Left cardiac atrium (tissue), 4 donors: Measurements from ENCODE around the gene S1PR3. TPM values are rescaled to one million over a fixed set of nuclear protein-coding genes. Genes with fewer than 3 reads are reported as not detected.
A peak's percentile ranks its signal among the peaks of the same experiment; 100 is the strongest.

Experiments used
- ATAC-seq, 2 donors: fragments of 200-7000 bp; cut with Tn5 transposase; one replicate each; pipeline ENCODE4 v1.9.1; 2020; ENCODE audit warnings: mild to moderate bottlenecking in 2 of 2, moderate library complexity in 2 of 2
- DNase-seq: peaks from one replicate; pipeline ENCODE4 v3.0.0-alpha.2; 2020
- intact Hi-C, 2 donors: fragments of 100-400 bp; cut with DNase I; formaldehyde crosslinking; loops; one replicate each; pipeline versions ENCODE4 v1.14.1 to v1.15.1; 2022 to 2023
- total RNA-seq, 2 donors: library from RNA; stranded (reverse); fragmentation: NEBNext Ultra II Directional; extraction: Animal tissue kit (Norgen Biotek cat#: 25700); gene quantifications; one replicate each; pipeline ENCODE4 v1.2.1, GENCODE V29; 2021
- donor health status: DM: no; HTN: yes; CAD: no.
- donor health status: DM: no; HTN: yes; CAD: no; lungs with severe emphysema.
- donor health status: DM: yes; HTN: yes; CAD: no.
- donor health status: Dilated cardiomyopathy.

Gene S1PR3
- total RNA-seq, 2 donors from 2014 or later, result 24.4 to 25.3 TPM

DNA sequence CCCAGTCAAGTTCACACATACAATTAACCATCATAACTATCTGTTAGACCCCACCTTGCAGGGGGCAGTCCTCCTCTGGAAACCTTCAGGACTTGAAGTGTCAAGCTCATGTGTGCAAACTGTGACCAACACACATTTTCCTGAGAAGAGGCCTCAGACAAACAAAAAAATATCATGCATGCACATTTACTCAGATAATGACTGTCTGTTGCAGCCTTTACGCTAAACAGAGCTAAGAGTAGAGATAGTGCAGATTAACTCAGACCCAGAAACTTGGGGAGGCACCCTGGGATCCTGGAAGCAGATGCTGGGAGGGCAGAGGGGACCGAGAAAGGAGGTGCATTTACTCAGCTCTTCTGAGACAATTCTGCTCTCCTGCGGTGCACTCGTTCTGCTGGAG is 3.6 kb upstream of the S1PR3 start:
- ATAC-seq, result no peak
- intact Hi-C loops, result no loop called here
- DNase-seq, result no peak

DNA sequence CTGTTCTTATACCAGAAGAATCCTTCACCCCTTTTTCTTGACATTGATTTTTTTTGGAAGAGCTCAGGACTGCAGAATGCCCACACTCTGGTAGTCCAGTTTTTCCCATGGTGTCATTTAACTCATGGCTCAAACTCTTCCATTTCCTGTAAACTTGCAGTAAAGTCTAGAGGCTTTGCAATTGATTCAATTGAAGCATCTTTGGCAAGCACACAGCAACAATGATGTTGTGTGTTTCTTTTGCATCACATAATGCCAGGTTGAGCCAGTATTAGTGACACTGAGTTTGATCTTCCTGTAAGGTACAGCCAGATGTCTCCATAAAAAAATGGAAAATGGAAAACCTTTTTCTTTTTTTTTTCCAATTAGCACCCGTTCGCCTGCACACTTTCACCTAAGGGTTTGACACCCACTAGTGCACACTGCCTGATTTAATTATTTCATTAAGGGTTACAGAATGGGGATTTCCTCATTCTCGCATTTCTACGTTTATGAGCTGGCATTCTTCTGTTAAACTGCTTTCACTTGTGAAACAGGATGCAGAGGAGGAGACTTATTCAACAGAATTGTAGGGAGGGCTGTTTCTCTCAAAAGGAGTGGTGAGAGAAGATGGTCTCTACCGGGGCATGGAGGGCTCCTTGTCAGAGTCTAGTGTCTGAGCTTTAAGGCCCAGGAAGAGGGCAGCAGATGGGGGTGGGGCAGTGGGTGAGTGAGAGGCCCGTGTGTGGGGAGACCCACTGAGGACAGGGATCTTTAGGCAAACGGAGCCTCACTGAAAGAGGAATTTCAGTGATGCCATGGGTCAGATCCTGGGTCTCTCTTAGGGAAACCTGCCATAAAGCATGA is 2.2 kb upstream of the S1PR3 start:
- ATAC-seq (no peak), DNase-seq (no peak)
- intact Hi-C loops, result no loop called here

DNA sequence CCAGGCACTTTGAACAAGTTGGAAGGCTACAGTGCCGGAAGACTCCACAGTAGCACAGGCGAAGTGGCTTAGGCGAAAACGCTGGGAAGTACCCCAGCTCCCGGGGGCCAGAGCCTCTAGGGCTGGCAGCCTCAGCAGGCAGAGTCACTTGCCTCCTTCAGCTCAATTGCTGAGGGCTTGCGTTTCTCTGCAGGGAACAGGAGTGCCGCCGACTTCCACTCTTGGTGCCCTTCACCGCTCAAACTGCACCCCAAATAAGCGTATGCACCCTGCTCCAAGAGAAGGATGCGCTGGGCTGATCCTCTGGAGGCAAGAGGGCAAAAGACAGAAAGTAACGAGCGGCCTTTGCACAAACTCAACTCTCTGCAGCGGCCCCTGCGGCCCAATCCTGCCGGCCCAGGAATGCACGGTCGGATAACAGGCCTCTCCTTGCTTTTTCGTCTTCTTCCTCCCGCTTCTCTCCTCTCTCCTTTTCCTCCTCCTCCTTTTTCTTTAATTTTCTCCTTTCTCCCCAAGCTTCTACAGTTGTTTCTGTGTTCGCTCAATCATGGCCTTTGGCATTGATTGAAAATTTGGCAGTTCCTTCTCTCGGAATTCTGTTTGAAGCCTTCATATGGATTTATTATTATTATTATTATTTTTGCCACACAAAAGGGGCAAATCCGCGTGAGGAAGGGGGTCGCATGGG is 1.1 kb upstream of the S1PR3 start:
- no peak for DNase-seq
- ATAC-seq, result no peak
- intact Hi-C loops, result loop anchor here (5.0 to 10.0 kb wide), 4 partner anchors 38 to 208 kb away; no protein-coding TSS in a partner anchor

DNA sequence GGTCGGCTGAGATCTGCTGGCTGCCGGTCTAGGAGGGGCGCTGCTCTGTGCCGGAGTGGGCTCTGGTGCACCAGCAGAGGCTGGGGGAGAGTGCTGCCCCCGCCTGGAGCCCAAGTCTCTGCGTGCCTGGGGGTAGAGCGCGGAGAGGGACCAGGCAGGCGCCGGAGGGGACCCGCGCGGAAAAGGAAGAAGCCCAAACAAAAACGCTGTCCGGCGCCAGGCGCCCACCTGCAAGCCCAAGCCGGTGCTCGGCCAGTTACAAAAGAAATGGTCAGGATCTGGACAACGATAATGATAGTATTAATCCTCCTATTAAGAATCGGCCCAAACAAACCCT is 571 bp upstream of the S1PR3 start:
- intact Hi-C loops, result loop anchor here (5.0 to 10.0 kb wide), 4 partner anchors 38 to 208 kb away; no protein-coding TSS in a partner anchor
- peak; percentile 29 for DNase-seq

DNA sequence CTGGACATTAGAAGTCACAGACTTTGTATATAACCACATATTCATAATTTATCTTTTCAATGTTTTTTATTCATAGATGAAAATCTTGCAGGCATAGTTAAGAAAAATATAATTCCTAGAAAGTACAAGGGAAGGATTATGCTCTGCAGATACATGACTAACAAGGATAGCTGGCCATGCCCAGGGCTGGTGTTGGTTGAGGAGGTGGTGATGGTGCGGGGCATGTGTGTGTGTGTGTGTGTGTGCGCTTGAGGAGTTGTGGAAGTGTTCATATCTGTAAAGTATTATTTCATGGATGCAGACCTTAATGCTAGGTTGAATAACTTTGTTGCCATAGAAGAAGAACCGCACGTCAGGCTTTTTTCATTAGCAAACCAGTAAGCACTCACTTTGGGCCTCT is 1.3 kb downstream of the S1PR3 start:
- peak in 1 of 2 donors; percentile 10 for ATAC-seq
- DNase-seq, result peak; percentile 38
- intact Hi-C loops, result loop anchor here (5.0 to 10.0 kb wide), 4 partner anchors 40 to 210 kb away; no protein-coding TSS in a partner anchor

More for the DNA sequence above, 571 bp upstream of the S1PR3 start:
- peak; percentile 32 to 39 for ATAC-seq

DNA sequence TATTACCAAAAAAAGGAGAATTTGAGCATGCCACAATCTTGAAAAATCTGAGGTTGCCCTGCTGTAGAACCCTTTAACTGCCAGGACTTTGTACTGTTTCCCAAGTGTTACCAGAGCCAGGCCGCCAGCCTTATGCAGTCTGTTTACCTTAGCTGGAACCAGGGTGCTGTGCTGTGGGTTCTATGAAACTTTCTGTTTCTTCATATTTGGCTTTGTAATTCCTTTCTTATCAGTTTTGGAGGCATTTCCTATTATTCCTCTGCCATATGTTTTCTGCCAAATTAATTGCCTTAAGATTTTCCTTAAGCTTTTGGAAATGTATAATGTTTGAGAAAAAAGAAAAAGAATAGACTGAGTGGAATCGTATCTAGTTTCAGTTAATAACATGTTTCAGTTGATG is 2.1 kb downstream of the S1PR3 start:
- intact Hi-C loops, result loop anchor here (5.0 to 10.0 kb wide), 4 partner anchors 41 to 211 kb away; no protein-coding TSS in a partner anchor
- DNase-seq, result no peak
- ATAC-seq, result no peak

DNA sequence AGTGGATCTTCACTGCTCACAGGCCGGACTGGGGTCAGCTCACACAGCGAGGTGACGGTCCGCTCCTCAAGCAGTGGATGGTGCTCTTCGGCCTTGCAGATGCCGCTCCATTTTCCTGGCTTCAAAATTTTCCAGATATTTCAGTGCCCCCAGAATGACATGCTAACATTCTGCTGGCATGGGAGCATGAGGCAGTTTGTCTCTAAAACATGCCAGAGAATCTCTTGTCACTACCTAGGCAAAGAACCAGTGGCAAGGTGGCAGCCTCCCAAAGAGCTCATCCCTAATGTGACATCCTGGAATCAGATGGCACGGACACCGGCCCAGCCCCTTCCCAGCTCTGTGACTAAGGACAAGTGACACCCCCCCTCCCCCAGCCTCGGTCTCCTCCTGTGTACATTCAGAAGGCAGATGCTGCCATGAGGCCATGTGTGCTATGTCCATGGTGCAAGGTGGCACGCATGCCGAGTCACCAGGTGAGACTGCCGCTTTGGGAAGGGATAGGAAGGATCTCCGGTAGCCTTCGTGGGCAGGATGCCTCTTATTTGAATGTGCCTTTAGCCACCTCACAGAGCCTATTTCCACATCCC is 2.7 kb downstream of the S1PR3 start:
- intact Hi-C loops, result loop anchor here (5.0 to 10.0 kb wide), 4 partner anchors 42 to 212 kb away; no protein-coding TSS in a partner anchor
- ATAC-seq, result no peak
- peak; percentile 48 for DNase-seq

DNA sequence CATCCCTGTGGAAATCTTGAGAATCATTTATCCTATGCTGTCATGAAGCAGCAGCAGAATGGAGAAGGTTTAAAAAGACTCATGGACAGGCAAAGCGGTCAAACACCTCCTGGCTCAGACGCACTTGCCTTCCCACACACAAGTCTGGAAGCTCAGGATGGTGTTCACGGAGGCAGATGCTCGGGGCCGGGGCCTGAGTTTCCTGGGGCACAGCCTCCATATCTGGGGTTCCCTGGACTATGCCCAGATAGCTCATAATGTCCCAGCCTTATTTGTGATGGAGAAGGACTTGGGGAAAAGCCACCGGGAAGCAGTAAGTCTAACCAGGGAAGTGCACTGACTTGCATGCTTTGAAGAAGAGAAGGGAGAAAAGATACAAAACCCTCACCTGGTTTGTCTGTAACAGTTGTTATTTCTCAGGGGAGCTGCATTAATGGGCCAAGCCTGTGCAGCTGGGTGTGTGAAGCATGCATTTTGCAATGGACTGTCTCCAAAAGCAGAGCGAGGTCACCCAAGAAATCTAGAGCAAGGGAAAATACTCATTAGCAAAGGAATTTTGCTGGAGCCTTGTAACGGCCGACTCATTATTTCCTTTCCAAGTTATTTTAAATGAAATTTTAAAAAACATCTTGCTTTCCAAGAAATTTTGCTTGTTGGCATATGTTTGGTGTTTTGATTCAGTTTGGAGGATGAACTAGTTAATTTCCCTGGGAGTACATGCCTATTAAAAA is 3.4 kb downstream of the S1PR3 start:
- intact Hi-C loops, result loop anchor here (5.0 to 10.0 kb wide), 4 partner anchors 42 to 212 kb away; no protein-coding TSS in a partner anchor
- ATAC-seq, result no peak
- DNase-seq, result no peak

DNA sequence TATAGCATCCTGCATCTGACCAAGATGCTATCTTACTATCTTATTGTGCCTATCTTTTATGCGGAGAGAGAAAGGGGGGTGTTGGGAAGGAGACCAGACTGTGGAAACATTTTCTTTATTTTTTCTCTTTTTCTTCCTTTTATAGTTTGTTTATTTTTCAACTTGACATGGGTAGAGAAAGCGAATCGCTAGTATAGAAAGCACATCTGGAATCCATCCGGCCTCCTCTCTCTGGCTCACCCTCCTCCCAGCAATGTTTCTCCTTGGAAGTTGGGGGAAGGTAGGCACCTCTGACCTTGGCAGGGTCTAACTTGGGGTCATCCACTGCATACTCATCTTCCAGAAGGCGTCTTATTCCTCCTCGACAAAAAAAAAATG is 3.9 kb downstream of the S1PR3 start:
- intact Hi-C loops, result loop anchor here (10.0 kb wide), 2 partner anchors 120 to 210 kb away; no protein-coding TSS in a partner anchor
- ATAC-seq (no peak), DNase-seq (no peak)

DNA sequence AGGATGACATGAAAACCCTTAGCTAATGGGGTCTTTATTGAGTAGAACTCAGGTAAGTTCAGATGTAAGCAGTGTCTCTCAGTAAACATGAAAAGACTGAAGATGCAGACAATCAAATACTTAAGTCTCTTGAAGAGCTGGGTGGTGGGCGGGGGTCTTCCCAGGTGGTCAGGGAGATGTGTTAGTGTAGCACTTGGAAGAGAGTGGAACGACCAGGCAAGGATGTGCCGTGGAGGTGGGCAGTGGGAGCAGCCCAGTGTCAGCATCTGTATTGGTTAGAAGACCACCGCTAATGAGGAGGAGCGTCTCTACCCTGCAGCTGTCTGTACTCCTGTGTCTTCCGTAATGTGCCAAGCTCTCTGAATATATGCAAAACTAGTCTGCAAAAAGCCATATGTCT is 4.4 kb downstream of the S1PR3 start:
- intact Hi-C loops, result loop anchor here (10.0 kb wide), 2 partner anchors 121 to 211 kb away; no protein-coding TSS in a partner anchor
- no peak for DNase-seq

DNA sequence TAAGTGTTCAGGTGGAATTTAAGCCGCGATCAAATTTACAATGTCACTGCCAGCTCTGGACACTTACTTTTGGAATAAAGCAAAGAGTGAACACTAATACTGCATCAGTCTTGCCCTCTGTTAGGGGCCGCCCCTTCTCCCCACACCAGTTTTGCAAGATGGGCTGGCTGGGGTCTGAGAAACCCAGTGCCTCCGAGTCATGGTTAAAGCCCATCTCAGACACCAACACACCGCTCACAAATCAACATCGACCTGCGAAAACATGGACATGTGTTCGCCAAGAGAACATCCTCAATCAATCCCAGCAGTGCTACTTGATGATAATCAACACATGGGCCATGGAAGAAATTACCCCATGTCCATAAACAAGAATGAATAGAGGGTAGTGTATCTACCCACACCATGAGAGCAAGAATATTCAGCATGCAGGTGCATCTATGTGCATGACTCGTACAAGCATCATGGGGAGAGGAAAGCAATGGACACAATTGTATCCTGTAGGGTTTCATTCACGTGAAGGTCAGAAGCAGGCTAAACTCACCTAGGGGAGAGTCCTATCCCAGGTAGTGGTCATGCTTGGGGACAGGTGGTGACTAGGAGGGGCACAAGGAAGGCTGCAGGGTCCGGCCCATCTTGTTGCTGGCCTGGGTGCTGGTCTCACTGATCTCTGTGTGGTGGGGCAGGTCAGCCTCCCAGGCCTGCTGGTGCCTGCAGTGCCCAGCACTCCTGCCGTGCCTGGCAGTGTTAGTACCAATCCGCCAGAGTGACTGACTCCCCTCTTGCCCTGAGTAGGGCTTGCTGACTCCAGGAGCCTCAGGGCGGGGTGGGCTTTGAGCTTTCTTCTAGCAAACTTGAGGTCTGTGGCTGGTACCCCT is 5.0 kb downstream of the S1PR3 start:
- DNase-seq (no peak), ATAC-seq (no peak)
- intact Hi-C loops, result loop anchor here (10.0 kb wide), 2 partner anchors 121 to 211 kb away; no protein-coding TSS in a partner anchor

More for the DNA sequence above, 4.4 kb downstream of the S1PR3 start:
- ATAC-seq, result no peak

DNA sequence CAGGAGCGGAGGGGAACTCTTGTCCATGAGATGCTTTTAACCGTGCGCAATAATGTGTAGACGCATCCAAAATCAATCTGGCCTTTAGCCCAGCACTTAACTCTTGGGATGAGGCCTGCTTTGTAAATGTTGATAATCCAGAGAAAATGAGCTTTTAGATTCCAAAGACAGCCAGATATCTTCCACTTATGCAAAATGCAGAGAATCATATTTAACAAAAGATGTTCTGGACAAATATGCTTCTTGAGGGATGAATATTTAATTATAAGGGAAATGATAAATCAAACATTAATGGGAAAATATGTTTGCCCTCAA is 5.6 kb downstream of the S1PR3 start:
- intact Hi-C loops, result loop anchor here (10.0 kb wide), 2 partner anchors 122 to 212 kb away; no protein-coding TSS in a partner anchor
- no peak for DNase-seq
- ATAC-seq, result no peak

DNA sequence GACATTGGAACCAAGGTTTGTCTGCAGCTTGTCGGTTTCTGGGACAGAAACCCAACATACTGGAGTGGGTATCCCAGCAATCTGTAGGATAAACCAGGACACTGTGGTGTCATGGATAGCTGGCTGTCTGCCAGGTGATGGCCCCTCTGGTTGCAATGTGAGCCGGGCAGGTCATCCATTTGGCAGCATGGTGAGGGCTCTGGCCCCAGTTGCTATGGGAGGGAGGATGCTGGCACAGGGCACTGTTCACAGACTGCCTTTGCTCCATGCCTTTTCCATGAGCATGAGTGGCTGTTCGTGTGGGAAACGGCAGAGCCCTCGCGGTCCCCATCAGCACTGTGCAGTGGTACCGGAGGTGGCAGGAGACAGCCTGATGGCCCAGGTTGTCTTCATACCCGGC is 6.4 kb downstream of the S1PR3 start:
- ATAC-seq, result no peak
- intact Hi-C loops, result loop anchor here (10.0 kb wide), 2 partner anchors 123 to 213 kb away; no protein-coding TSS in a partner anchor

DNA sequence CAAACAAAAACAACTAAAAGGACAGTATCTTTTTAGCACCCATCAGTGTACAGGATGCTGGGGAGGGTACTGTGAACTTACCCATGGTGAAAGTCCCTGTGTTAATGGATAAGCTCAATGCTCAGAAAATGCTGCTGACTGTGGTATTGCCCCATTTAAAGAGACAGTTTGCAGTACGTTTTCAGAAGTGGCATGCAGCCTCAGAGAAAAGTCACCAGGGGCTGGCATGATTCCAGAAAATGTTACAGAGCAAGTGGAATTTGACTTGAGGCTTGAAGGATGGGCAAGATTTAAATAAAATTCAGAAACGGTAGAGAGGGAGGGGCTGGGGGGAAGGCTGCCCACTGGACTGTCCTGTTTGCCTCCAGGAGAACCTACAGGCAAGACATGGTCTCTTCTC is 7.2 kb downstream of the S1PR3 start:
- no peak for DNase-seq
- intact Hi-C loops, result loop anchor here (10.0 kb wide), 2 partner anchors 124 to 214 kb away; no protein-coding TSS in a partner anchor
- no peak for ATAC-seq

More for the DNA sequence above, 6.4 kb downstream of the S1PR3 start:
- no peak for DNase-seq

DNA sequence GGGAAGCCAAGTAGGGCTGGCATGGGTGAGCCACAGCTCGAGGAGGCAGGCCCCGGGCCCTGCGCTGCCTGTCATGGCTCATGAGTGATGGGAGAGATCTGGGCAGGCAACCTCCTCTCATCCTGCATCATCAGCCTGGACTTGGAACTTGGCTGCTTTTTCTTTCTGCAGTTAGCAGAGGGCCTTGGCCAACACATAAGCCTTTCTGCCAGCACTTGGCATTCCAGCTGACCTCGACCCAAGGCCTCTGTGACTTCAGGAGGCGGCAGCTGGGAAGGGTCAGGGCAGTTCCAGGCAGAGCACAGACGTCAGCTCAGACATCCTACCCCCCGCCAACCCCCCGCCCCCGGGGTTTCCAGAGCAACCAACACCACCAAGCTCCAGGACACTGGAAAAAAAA is 7.6 kb downstream of the S1PR3 start:
- intact Hi-C loops, result loop anchor here (10.0 kb wide), 2 partner anchors 124 to 214 kb away; no protein-coding TSS in a partner anchor
- peak; percentile 86 to 90 for ATAC-seq
- peak; percentile 85 for DNase-seq

DNA sequence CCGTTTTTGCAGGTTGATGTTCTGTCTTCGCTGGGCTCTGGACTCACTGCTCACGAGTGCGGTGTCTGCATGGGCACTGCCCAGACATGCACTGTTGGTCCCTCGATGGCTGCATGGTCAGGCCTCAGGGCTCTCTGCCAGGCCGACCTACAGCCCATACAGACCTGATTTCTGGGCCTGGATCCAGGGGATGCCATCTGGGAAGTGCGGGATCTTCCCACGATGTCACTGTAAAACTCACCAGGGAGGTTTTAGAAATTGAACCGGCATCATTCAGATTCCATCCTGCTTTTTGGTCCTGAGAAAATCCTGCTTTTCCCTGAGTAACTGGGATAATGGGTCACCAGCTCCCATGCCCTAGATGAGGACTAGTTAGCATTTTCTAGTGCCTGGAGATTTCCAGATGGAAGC is 9.1 kb downstream of the S1PR3 start:
- intact Hi-C loops, result loop anchor here (2.0 to 5.0 kb wide), 2 partner anchors 278 to 408 kb away; no protein-coding TSS in a partner anchor
- DNase-seq (no peak), ATAC-seq (no peak)
